HEK293T (cell line): Measurements from ENCODE around the gene SLC9A7.

Source experiments
- BHLHE40 ChIP-seq: fragments of 450-650 bp; IDR thresholded peaks from 2 replicates; pipeline ENCODE4 v1.6.1; 2016; ENCODE audit warnings: mild to moderate bottlenecking, moderate library complexity, borderline replicate concordance
- FOXA1 ChIP-seq: fragments of 450-650 bp; IDR thresholded peaks from 2 replicates; pipeline ENCODE4 v1.6.1; 2016; ENCODE audit warnings: mild to moderate bottlenecking
- FOXK2 ChIP-seq: fragments of 450-650 bp; IDR thresholded peaks from 2 replicates; pipeline ENCODE4 v1.6.1; 2016; ENCODE audit warnings: mild to moderate bottlenecking
- FOXM1 ChIP-seq: fragments of 450-650 bp; IDR thresholded peaks from 2 replicates; pipeline ENCODE4 v1.6.1; 2017; ENCODE audit warnings: mild to moderate bottlenecking, borderline replicate concordance
- LEF1 ChIP-seq: fragments of 450-650 bp; IDR thresholded peaks from 2 replicates; pipeline ENCODE4 v1.6.1; 2017; ENCODE audit warnings: mild to moderate bottlenecking, borderline replicate concordance
- NFRKB ChIP-seq: fragments of 450-650 bp; IDR thresholded peaks from 2 replicates; pipeline ENCODE4 v1.6.1; 2016; ENCODE audit warnings: mild to moderate bottlenecking, moderate library complexity
- SP1 ChIP-seq: fragments of 450-650 bp; IDR thresholded peaks from 2 replicates; pipeline ENCODE4 v1.6.1; 2017
- SUZ12 ChIP-seq: fragments of 450-650 bp; IDR thresholded peaks from 2 replicates; pipeline ENCODE4 v1.6.1; 2016; ENCODE audit warnings: mild to moderate bottlenecking
- TF ChIP-seq, protein P1 (sequence below): fragments of 450-650 bp; IDR thresholded peaks from 2 replicates; pipeline ENCODE4 v1.6.1; 2016

- TF ChIP-seq SP1 (no peak), FOXM1 (no peak), BHLHE40 (no peak), FOXA1 (no peak), FOXK2 (no peak), SUZ12 (no peak), LEF1 (no peak), NFRKB (no peak)
- TF ChIP-seq, protein P1, sequence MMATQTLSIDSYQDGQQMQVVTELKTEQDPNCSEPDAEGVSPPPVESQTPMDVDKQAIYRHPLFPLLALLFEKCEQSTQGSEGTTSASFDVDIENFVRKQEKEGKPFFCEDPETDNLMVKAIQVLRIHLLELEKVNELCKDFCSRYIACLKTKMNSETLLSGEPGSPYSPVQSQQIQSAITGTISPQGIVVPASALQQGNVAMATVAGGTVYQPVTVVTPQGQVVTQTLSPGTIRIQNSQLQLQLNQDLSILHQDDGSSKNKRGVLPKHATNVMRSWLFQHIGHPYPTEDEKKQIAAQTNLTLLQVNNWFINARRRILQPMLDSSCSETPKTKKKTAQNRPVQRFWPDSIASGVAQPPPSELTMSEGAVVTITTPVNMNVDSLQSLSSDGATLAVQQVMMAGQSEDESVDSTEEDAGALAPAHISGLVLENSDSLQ: no peak
These were observed 14.9 kb downstream of the SLC9A7 start for GRCh38 chrX:46744009-46744408.
